Sigmoid colon (tissue), 7 donors: ENCODE results near the gene CLCN4. TPM values are rescaled to one million over a fixed set of nuclear protein-coding genes. Genes with fewer than 3 reads are reported as not detected.

ENCODE experiments used
- DNase-seq: peaks from one replicate; pipeline ENCODE4 v3.0.0-alpha.2; 2019
- H3K27ac ChIP-seq, 4 donors: fragments of 200-600 bp; sonication (generic); one replicate each; pipeline ENCODE4 v1.5.1; 2016 to 2019; ENCODE audit warnings: mild to moderate bottlenecking in 1 of 4
- H3K27me3 ChIP-seq, 3 donors: fragments of 200-600 bp; sonication (generic); one replicate each; pipeline ENCODE4 v1.5.1; 2019; ENCODE audit warnings: mild to moderate bottlenecking in 1 of 3
- H3K36me3 ChIP-seq, 4 donors: fragments of 200-600 bp; sonication (generic); one replicate each; pipeline ENCODE4 v1.5.1; 2016 to 2019
- H3K4me1 ChIP-seq, 4 donors: fragments of 200-600 bp; sonication (generic); one replicate each; pipeline ENCODE4 v1.5.1; 2017 to 2019
- H3K4me3 ChIP-seq, 4 donors: fragments of 200-600 bp; sonication (generic); one replicate each; pipeline ENCODE4 v1.5.1; 2017 to 2019; ENCODE audit warnings: mild to moderate bottlenecking in 2 of 4, moderate library complexity in 1 of 4
- H3K9me3 ChIP-seq, 4 donors: fragments of 200-600 bp in 3 of 4; sonication (generic) in 3 of 4; one replicate each; pipeline versions ENCODE4 v1.5.1 to v1.6.1; 2013 to 2019
- CTCF ChIP-seq, 4 experiments: fragments of 450-650 bp in 3 of 4; fragments of 200-600 bp in 1 of 4; IDR thresholded peaks; one replicate each; pipeline ENCODE4 v1.5.1; 2016 to 2019; ENCODE audit warnings: antibody characterized with exemption in 4 of 4, mild to moderate bottlenecking in 3 of 4, moderate library complexity in 2 of 4
- EP300 ChIP-seq, 4 donors: sonication (generic); formaldehyde crosslinking; IDR thresholded peaks; one replicate each; pipeline ENCODE4 v1.6.1; 2017; ENCODE audit warnings: antibody characterized with exemption in 4 of 4
- POLR2A ChIP-seq, 2 donors: fragments of 450-650 bp; IDR thresholded peaks; one replicate each; pipeline ENCODE4 v1.6.1; 2016; ENCODE audit warnings: antibody characterized with exemption in 2 of 2, mild to moderate bottlenecking in 2 of 2, moderate library complexity in 2 of 2
- POLR2AphosphoS5 ChIP-seq, 4 donors: sonication (generic); formaldehyde crosslinking; IDR thresholded peaks; one replicate each; pipeline ENCODE4 v1.6.1; 2017; ENCODE audit warnings: antibody characterized with exemption in 4 of 4
- WGBS, 2 donors: extraction: QIAGEN DNeasy Blood & Tissue Kit; methylation state at CpG; one replicate each; pipeline ENCODE4 v1.1.7; 2013; 5-methylcytosine and 5-hydroxymethylcytosine counted together
- intact Hi-C: fragments of 100-400 bp; cut with DNase I; formaldehyde crosslinking; loops from one replicate; pipeline ENCODE4 v1.15.1; 2023
- polyA plus RNA-seq, 3 donors: library from polyadenylated mRNA; stranded (reverse); fragments of 200-250 nt; gene quantifications; one replicate each; pipeline ENCODE4 v1.2.3, GENCODE V29; 2013
- total RNA-seq, 4 donors: library from RNA; depleted of rRNA; stranded (reverse); fragments of >200 nt; gene quantifications; one replicate each; pipeline ENCODE4 v1.1.0, GENCODE V29; 2016
- donor health status: healthy with polysubstance abuse.
- donor health status: Bipolar disorder and iron deficiency.
- donor health status: healthy.

Gene CLCN4
- total and polyA plus RNA-seq, 7 donors: under 0.01 to 1.1 (median 0.71) TPM

GRCh38 chrX:10177601-10178000 lies 20.8 kb downstream of the CLCN4 start:
- DNase-seq: no peak
- peak overlapping the region in 2 of 4 donors; percentile 45 to 46 for H3K27ac ChIP-seq
- no peaks in the 10 kb centered on the region for H3K9me3 ChIP-seq
- no peaks in the 10 kb centered on the region for H3K36me3 ChIP-seq
- no peaks in the 10 kb centered on the region for H3K27me3 ChIP-seq
- 58 to 72% methylated on average over 3 of the region's 3 CpGs for WGBS, 2 donors
- H3K4me1 ChIP-seq: peaks cover 0 to 35% (median 15%) of the 10 kb centered on the region in 4 donors
- intact Hi-C loops: no loop called here
- TF ChIP-seq CTCF (IDR thresholded peaks at IDR 0.05): no peak
- peak in 1 of 4 donors; percentile 35 for TF ChIP-seq POLR2AphosphoS5 (IDR thresholded peaks at IDR 0.05)
- no peak for TF ChIP-seq POLR2A (IDR thresholded peaks at IDR 0.05)
- peak in 1 of 4 donors; percentile 13 for TF ChIP-seq EP300 (IDR thresholded peaks at IDR 0.05)
- H3K4me3 ChIP-seq: no peak overlapping the region

- 86 to 88% methylated on average over 5 of the region's 5 CpGs for whole genome bisulfite sequencing, 2 donors
- H3K27me3 ChIP-seq: no peaks in the 10 kb centered on the region
- no peaks in the 10 kb centered on the region for H3K9me3 ChIP-seq
- H3K27ac ChIP-seq: no peak overlapping the region
- H3K4me1 ChIP-seq: peaks cover 0 to 26% (median 13%) of the 10 kb centered on the region in 4 donors
- DNase-seq: no peak
- H3K4me3 ChIP-seq: no peak overlapping the region
- intact Hi-C loops: no loop called here
- TF ChIP-seq CTCF (IDR thresholded peaks at IDR 0.05): no peak
- TF ChIP-seq EP300 (IDR thresholded peaks at IDR 0.05): no peak
- no peak for TF ChIP-seq POLR2A (IDR thresholded peaks at IDR 0.05)
- TF ChIP-seq POLR2AphosphoS5 (IDR thresholded peaks at IDR 0.05): no peak
- no peaks in the 10 kb centered on the region for H3K36me3 ChIP-seq
Measured at GRCh38 chrX:10178866-10179463, 22.2 kb downstream of the CLCN4 start.

- Histone ChIP-seq H3K27ac (no peak overlapping the region), H3K36me3 (no peaks in the 10 kb centered on the region), H3K27me3 (no peaks in the 10 kb centered on the region), H3K9me3 (no peaks in the 10 kb centered on the region), H3K4me3 (no peak overlapping the region), H3K4me1 (no peaks in the 10 kb centered on the region)
- TF ChIP-seq POLR2A (IDR thresholded peaks at IDR 0.05): no peak
- no peak for TF ChIP-seq EP300 (IDR thresholded peaks at IDR 0.05)
- TF ChIP-seq POLR2AphosphoS5 (IDR thresholded peaks at IDR 0.05): no peak
- no peak for TF ChIP-seq CTCF (IDR thresholded peaks at IDR 0.05)
- 95% methylated on average over 3 of the region's 3 CpGs for WGBS, 2 donors
- DNase-seq: no peak
- intact Hi-C loops: no loop called here
Measured at GRCh38 chrX:10183760-10184159, 27.0 kb downstream of the CLCN4 start.

GRCh38 chrX:10184411-10184810 lies 27.6 kb downstream of the CLCN4 start:
- 92 to 93% methylated on average over 2 of the region's 2 CpGs for WGBS, 2 donors
- Histone ChIP-seq H3K9me3 (no peaks in the 10 kb centered on the region), H3K36me3 (no peaks in the 10 kb centered on the region), H3K27ac (no peak overlapping the region), H3K4me3 (no peak overlapping the region), H3K4me1 (peaks cover 0 to 2% (median 0%) of the 10 kb centered on the region in 4 donors), H3K27me3 (no peaks in the 10 kb centered on the region)
- DNase-seq: no peak
- intact Hi-C loops: no loop called here
- TF ChIP-seq POLR2AphosphoS5 (IDR thresholded peaks at IDR 0.05): no peak
- TF ChIP-seq POLR2A (IDR thresholded peaks at IDR 0.05): no peak
- TF ChIP-seq EP300 (IDR thresholded peaks at IDR 0.05): no peak
- TF ChIP-seq CTCF (IDR thresholded peaks at IDR 0.05): no peak

- H3K36me3 ChIP-seq: no peaks in the 10 kb centered on the region
- no peak overlapping the region for H3K4me3 ChIP-seq
- H3K4me1 ChIP-seq: peaks cover 0 to 14% (median 6%) of the 10 kb centered on the region in 4 donors
- 87% methylated on average over 9 of the region's 9 CpGs for WGBS, 2 donors
- H3K27ac ChIP-seq: no peak overlapping the region
- H3K9me3 ChIP-seq: no peaks in the 10 kb centered on the region
- no peak for DNase-seq
- intact Hi-C loops: no loop called here
- no peaks in the 10 kb centered on the region for H3K27me3 ChIP-seq
- TF ChIP-seq EP300 (IDR thresholded peaks at IDR 0.05) (no peak), CTCF (IDR thresholded peaks at IDR 0.05) (no peak), POLR2AphosphoS5 (IDR thresholded peaks at IDR 0.05) (no peak)
Measured at GRCh38 chrX:10186355-10186754, 29.6 kb downstream of the CLCN4 start.
